HTERT RPE-1 (cell line): ENCODE data around the gene SPRYD7.
"Not testable (repeated sequence)": the region's sequence is repeated elsewhere in the genome, so short reads cannot be mapped to it uniquely, and the experiment has no call there.

Experiments
- in situ Hi-C: fragments of 300-500 bp; cut with MboI; formaldehyde crosslinking; loops from 4 replicates; pipeline ENCODE4 v1.14.3; 2020; ENCODE audit warnings: low sequenced_read_pairs

SPRYD7 gene

GRCh38 chr13:49933511-49933910 is 2.6 kb downstream of the SPRYD7 start:
- in situ Hi-C loops: no loop called here

DNA sequence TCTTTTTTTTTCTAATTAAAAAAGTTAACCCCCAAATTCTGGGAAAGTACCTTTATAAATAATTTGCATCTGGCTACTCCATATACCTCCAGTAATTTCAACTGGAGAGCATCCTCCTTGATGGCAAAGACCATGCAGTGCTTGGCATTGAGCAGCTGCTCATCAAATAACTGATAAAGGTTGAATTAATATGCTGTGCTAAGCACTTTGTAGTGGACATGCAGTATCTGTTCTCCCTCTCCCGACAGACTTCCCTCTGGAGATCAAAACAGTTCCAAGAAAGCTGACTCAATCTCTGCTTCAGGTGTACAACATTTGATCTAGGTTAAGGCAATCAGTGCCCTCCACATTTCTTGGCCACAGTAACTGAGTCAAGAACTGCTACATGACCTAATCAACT is 3.3 kb downstream of the SPRYD7 start:
- in situ Hi-C loops: no loop called here

- in situ Hi-C loops: no loop called here
Observed at GRCh38 chr13:49932066-49932465, 4.1 kb downstream of the SPRYD7 start.

- in situ Hi-C loops: no loop called here
Observed at GRCh38 chr13:49927755-49928154, 8.4 kb downstream of the SPRYD7 start.

DNA sequence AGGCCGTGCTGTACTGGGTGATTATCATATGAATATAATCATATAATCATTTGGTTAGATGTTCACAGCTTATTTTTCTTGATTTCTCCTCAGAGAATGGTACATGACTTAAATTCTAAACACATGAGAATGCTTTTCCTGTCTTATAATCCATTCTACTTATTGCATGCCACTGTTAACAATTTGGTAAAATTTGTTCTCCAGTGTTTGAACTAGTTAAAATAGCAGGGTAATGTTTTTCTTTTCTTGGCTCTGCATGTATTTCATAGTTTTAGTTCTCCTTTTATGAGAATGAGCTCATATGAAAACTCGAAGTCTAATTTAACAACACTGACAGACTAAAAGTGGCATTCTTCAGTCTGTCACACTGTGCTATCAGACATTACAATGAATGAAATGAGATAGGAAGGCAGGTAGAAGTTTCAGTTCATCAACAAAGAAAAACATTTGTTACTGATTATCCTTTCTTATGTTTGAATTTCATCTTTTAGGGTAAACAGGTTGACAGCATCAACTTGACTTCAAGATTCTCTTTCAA is 10.2 kb downstream of the SPRYD7 start:
- in situ Hi-C loops: no loop called here

GRCh38 chr13:49922301-49922700 is 13.8 kb downstream of the SPRYD7 start:
- in situ Hi-C loops: no loop called here

DNA sequence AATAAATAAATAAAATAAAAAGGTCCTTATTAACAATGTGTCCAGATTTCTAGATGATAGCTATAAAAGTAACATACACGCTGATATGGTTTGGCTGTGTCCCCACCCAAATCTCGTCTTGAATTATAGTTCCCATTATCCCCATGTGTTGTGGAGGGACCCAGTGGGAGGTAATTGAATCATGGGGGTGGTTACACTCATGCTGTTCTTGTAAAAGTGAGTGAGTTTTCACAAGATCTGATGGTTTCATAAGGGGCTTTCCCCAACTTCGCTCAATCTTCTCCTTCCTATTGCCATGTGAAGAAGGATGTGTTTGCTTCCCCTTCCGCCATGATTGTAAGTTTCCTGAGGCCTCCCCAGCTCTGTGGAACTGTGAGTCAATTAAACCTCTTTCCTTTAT is 15.2 kb downstream of the SPRYD7 start:
- in situ Hi-C loops: not testable (repeated sequence)

GRCh38 chr13:49918106-49918505 is 18.0 kb downstream of the SPRYD7 start:
- in situ Hi-C loops: not testable (repeated sequence)

DNA sequence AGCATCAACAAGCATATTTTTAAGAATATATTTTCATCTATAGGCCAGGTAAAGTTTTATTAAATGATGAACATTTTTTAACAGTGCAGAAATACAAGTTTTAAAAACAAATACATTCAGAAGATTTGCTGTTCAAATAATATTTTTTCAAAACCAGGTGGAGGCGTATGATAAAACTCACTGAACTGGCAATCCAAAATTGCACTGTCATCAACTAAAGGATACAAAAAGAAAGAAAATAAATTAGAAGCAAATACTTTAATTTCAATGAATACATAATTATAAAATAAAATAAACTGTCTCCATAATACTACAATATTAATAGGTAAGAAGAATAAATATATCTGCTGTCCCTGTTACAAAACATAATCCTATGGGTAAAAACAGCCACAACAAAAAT is 21.2 kb downstream of the SPRYD7 start:
- in situ Hi-C loops: no loop called here

DNA sequence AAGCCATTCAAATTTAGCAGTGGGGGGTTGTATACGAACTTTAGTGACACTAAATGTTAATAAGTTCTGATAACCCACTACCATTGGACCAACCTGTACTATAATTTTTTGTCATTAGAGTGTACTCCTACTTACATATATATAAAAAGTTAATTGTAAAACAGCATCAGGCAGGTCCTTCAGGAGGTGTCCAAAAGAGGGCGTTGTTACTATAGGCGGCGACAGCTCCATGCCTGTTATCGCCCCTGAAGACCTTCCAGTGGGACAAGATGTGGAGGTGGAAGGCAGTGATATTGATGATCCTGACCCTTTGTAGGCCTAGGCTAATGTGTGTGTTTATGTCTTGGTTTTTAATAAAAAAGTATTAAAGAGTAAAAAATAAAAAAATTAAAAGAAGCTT is 27.5 kb downstream of the SPRYD7 start:
- in situ Hi-C loops: no loop called here

- in situ Hi-C loops: no loop called here
Observed at GRCh38 chr13:49904729-49905456, 31.2 kb downstream of the SPRYD7 start.

DNA sequence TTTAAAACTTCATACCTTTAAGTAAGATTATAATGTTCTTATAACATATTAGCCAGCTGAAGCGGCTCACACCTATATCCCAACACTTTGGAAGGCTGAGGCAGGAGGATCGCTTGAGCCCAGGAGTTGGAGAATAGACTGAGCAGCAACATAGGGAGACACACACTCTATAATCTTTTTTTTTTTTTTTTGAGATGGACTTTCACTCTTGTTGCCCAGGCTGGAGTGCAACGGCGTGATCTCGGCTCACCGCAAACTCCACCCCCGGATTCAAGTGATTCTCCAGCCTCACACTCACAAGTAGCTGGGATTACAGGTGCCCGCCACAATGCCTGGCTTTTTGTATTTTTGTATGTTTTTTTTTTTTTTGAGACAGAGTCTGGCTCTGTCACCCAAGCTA is 37.3 kb downstream of the SPRYD7 start:
- in situ Hi-C loops: no loop called here

DNA sequence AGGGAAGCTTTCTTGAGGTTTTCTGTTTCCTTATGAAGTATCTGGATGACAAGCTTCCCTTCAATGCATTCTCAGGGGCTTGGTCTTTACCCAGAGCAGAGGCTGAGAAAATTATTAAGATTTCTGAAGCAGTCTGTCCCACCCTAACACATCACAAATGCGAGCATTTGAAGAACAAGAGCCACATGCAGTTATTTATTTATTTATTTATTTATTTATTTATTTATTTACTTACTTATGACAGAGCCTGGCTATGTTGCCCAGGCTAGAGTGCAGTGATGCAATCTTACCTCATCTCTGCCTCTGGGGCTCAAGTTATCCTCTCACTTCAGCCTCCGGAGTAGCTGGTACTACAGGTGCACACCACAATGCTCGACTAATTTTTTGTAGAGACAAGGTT is 38.4 kb downstream of the SPRYD7 start:
- in situ Hi-C loops: no loop called here

DNA sequence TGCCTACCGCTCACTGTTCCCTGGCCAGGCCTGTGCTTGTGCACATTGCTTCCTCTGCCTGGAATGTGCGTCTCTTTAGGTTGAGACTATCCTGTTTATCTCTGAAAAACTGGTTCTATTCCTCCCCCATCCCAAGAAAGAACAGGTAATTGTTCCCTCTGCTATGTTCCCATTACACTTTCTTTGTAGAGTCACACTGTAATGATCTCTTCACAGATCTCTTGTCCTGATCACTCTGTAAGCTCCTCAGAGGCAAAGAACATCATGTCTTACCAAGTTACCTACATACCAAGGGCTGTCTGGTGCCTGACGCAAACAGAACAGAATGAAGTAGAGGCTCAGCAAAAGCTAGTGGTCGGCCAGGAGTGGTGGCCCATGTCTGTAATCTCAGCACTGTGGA is 40.3 kb downstream of the SPRYD7 start:
- in situ Hi-C loops: no loop called here

DNA sequence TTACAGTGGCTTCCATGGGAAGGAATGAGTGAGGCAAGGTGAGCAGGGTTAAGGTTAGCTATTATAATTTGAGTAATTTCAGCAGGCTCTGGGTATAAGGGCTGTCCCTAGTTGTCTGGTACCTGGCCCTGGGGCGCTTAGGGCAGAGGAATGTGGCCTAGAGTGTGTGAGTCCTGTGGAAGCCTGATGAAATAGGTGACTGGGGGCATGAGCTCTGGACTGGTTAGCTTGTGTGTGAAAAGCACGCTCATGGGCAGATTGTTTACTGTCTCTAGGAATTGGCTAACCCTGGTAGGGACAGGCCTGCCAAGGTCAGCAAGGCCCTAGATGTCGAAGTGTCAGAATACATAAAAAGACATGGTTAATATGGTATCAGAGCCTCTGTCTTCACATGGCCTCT is 42.5 kb downstream of the SPRYD7 start:
- in situ Hi-C loops: no loop called here

GRCh38 chr13:49890376-49890775 is 45.8 kb downstream of the SPRYD7 start:
- in situ Hi-C loops: no loop called here

GRCh38 chr13:49878682-49879081 is 57.5 kb downstream of the SPRYD7 start:
- in situ Hi-C loops: no loop called here

- in situ Hi-C loops: no loop called here
Observed at GRCh38 chr13:49877629-49878218, 58.4 kb downstream of the SPRYD7 start.

- in situ Hi-C loops: no loop called here
Observed at GRCh38 chr13:49874430-49874829, 61.7 kb downstream of the SPRYD7 start.

GRCh38 chr13:49869519-49869918 is 66.6 kb downstream of the SPRYD7 start:
- in situ Hi-C loops: no loop called here

DNA sequence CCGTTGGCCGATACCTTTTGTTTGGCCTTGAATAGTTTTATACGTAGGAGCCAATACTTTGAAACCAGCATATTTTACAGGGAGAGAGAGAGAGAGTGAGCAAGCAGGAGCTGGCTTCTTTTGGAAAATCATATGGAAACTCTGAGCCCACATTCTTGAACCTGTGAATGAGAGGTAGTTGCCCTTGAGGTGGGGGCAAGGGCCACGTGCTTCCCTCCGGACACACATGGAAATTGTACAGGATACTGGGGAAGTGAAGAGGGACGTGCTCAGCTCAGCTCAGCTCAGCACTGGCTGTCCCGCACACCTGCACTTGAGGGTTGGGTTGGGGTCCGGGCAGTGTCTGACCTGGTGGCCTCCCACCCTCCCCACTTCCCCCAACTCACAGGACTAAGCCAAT is 68.3 kb downstream of the SPRYD7 start:
- in situ Hi-C loops: no loop called here

DNA sequence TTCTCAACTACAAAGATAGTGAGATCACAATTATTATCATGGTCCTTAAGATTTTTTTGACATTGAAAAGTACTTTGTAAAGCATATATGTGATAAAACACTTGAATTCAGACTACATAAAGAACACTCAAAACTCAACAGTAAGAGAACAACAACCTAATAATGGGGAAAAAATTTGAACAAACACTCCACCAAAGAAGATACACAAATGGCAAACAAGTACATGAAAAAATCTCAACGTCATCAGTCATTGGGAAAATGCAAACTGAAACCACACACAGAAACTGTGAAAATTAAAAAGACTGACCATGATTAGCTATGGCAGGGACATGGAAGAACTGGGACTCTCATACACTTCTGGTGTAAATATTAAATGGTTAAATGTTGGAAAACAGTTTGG is 70.9 kb downstream of the SPRYD7 start:
- in situ Hi-C loops: no loop called here

GRCh38 chr13:49864509-49864908 is 71.6 kb downstream of the SPRYD7 start:
- in situ Hi-C loops: no loop called here
